ENCODE results near the gene YIF1A. TPM values are rescaled to one million over a fixed set of nuclear protein-coding genes. Genes with fewer than 3 reads are reported as not detected.

YIF1A gene
- total and polyA plus RNA-seq, 7 experiments from 2014 or later = 25.0 to 66.2 (median 34.1) TPM

GRCh38 chr11:66293777-66294625 is 5.1 kb upstream of the YIF1A start:
- peak overlapping the region in 1 of 9 donors; percentile 70 for H3K27ac Mint-ChIP-seq
- DNase-seq = no peak
- ChIA-PET POLR2A (no interaction called here), CTCF (no interaction called here)
- peaks cover 9% of the 10 kb centered on the region in 2 donors for H3K4me1 ChIP-seq (ENCODE audit: control insufficient read depth in 2 of 2, insufficient read depth in 2 of 2, low read length in 2 of 2)
- H3K4me3 Mint-ChIP-seq = peak overlapping the region in 3 of 10 donors; percentile 16 to 89 (median 54)
- peaks cover 0 to 4% (median 0%) of the 10 kb centered on the region in 5 donors for H3K36me3 Mint-ChIP-seq
- H3K27ac ChIP-seq (ENCODE audit: low read depth, low read length) = no peak overlapping the region
- no peak overlapping the region for H3K4me3 ChIP-seq (ENCODE audit: low read length)
- intact Hi-C loops (cut with micrococcal nuclease) = no loop called here
- no peaks in the 10 kb centered on the region for H3K36me3 ChIP-seq (ENCODE audit: control insufficient read depth in 2 of 3, insufficient read depth in 3 of 3, low read length in 3 of 3)
- peaks cover 0 to 7% of the 10 kb centered on the region in 2 donors for H3K27me3 ChIP-seq (ENCODE audit: control insufficient read depth in 2 of 2, insufficient read depth in 2 of 2, low read length in 2 of 2)
- H3K4me1 Mint-ChIP-seq = peaks cover 11 to 28% (median 26%) of the 10 kb centered on the region in 7 donors
- no peaks in the 10 kb centered on the region for H3K9me3 ChIP-seq (ENCODE audit: control insufficient read depth in 2 of 3, low read length in 3 of 3)
- peaks cover 0 to 1% (median 0%) of the 10 kb centered on the region in 11 donors for H3K9me3 Mint-ChIP-seq
- ATAC-seq = no peak
- peaks cover 13 to 39% (median 13%) of the 10 kb centered on the region in 5 donors for H3K27me3 Mint-ChIP-seq

GRCh38 chr11:66293352-66293751 is 4.4 kb upstream of the YIF1A start:
- Histone ChIP-seq H3K27ac (ENCODE audit: low read depth, low read length) (no peak overlapping the region), H3K4me1 (ENCODE audit: control insufficient read depth in 2 of 2, insufficient read depth in 2 of 2, low read length in 2 of 2) (peaks cover 11% of the 10 kb centered on the region in 2 donors), H3K36me3 (ENCODE audit: control insufficient read depth in 2 of 3, insufficient read depth in 3 of 3, low read length in 3 of 3) (no peaks in the 10 kb centered on the region), H3K9me3 (ENCODE audit: control insufficient read depth in 2 of 3, low read length in 3 of 3) (no peaks in the 10 kb centered on the region), H3K4me3 (ENCODE audit: low read length) (no peak overlapping the region), H3K27me3 (ENCODE audit: control insufficient read depth in 2 of 2, insufficient read depth in 2 of 2, low read length in 2 of 2) (peaks cover 0 to 7% of the 10 kb centered on the region in 2 donors)
- Mint-ChIP-seq H3K27me3 (peaks cover 13 to 39% (median 13%) of the 10 kb centered on the region in 5 donors), H3K9me3 (peaks cover 0 to 1% (median 0%) of the 10 kb centered on the region in 11 donors), H3K27ac (no peak overlapping the region), H3K36me3 (peaks cover 0 to 4% (median 0%) of the 10 kb centered on the region in 5 donors), H3K4me3 (peak overlapping the region in 4 of 10 donors; percentile 16 to 89 (median 38)), H3K4me1 (peaks cover 11 to 31% (median 27%) of the 10 kb centered on the region in 7 donors)
- POLR2A ChIA-PET = no interaction called here
- intact Hi-C loops (cut with micrococcal nuclease) = no loop called here
- CTCF ChIA-PET = no interaction called here
- ATAC-seq = no peak
- no peak for DNase-seq

- POLR2A ChIA-PET = no interaction called here
- Mint-ChIP-seq H3K4me1 (peaks cover 14 to 34% (median 29%) of the 10 kb centered on the region in 7 donors), H3K4me3 (peak overlapping the region; percentile 7 to 89 (median 54)), H3K36me3 (peaks cover 0 to 4% (median 0%) of the 10 kb centered on the region in 5 donors), H3K27me3 (peaks cover 13 to 39% (median 13%) of the 10 kb centered on the region in 5 donors), H3K27ac (peak overlapping the region in 4 of 9 donors; percentile 6 to 77 (median 19)), H3K9me3 (peaks cover 0 to 1% (median 0%) of the 10 kb centered on the region in 11 donors)
- DNase-seq (no peak), ATAC-seq (no peak)
- CTCF ChIA-PET = no interaction called here
- H3K27ac ChIP-seq (ENCODE audit: low read depth, low read length) = no peak overlapping the region
- H3K36me3 ChIP-seq (ENCODE audit: control insufficient read depth in 2 of 3, insufficient read depth in 3 of 3, low read length in 3 of 3) = no peaks in the 10 kb centered on the region
- H3K4me1 ChIP-seq (ENCODE audit: control insufficient read depth in 2 of 2, insufficient read depth in 2 of 2, low read length in 2 of 2) = peaks cover 17% of the 10 kb centered on the region in 2 donors
- no peak overlapping the region for H3K4me3 ChIP-seq (ENCODE audit: low read length)
- peaks cover 0 to 7% of the 10 kb centered on the region in 2 donors for H3K27me3 ChIP-seq (ENCODE audit: control insufficient read depth in 2 of 2, insufficient read depth in 2 of 2, low read length in 2 of 2)
- no peaks in the 10 kb centered on the region for H3K9me3 ChIP-seq (ENCODE audit: control insufficient read depth in 2 of 3, low read length in 3 of 3)
- intact Hi-C loops (cut with micrococcal nuclease) = no loop called here
Observed at GRCh38 chr11:66292543-66293332, 3.8 kb upstream of the YIF1A start.

GRCh38 chr11:66291706-66292542 is 3.0 kb upstream of the YIF1A start, which contains the start of gene TMEM151A:
Gene TMEM151A, plus strand, starts transcription at chr11:66291894. Its CDS starts 120 bp downstream, at chr11:66292014.
- H3K27me3 ChIP-seq (ENCODE audit: control insufficient read depth in 2 of 2, insufficient read depth in 2 of 2, low read length in 2 of 2) = peaks cover 0 to 7% of the 10 kb centered on the region in 2 donors
- H3K9me3 ChIP-seq (ENCODE audit: control insufficient read depth in 2 of 3, low read length in 3 of 3) = no peaks in the 10 kb centered on the region
- peaks cover 0 to 4% (median 0%) of the 10 kb centered on the region in 5 donors for H3K36me3 Mint-ChIP-seq
- peaks cover 18 to 19% of the 10 kb centered on the region in 2 donors for H3K4me1 ChIP-seq (ENCODE audit: control insufficient read depth in 2 of 2, insufficient read depth in 2 of 2, low read length in 2 of 2)
- peaks cover 13 to 39% (median 13%) of the 10 kb centered on the region in 5 donors for H3K27me3 Mint-ChIP-seq
- H3K27ac Mint-ChIP-seq = peak within 1 kb of the TSS in 7 of 9 donors; percentile 3 to 80 (median 42)
- ChIA-PET CTCF (interaction anchor here (1.0 kb wide), 1 partner anchor 677 kb away, joined by 3 read pairs; no protein-coding TSS in a partner anchor), POLR2A (interaction anchor here (0.6 to 1.3 kb wide), 3 partner anchors 9 to 916 kb away, joined by 3 to 5 read pairs (median 3); partner anchors contain the start of gene RIN1)
- DNase-seq = peak in 2 of 9 donors; percentile 31 to 57
- H3K9me3 Mint-ChIP-seq = peaks cover 0 to 1% (median 0%) of the 10 kb centered on the region in 11 donors
- ATAC-seq = no peak
- no peaks in the 10 kb centered on the region for H3K36me3 ChIP-seq (ENCODE audit: control insufficient read depth in 2 of 3, insufficient read depth in 3 of 3, low read length in 3 of 3)
- H3K27ac ChIP-seq (ENCODE audit: low read depth, low read length) = no peak within 1 kb of the TSS
- H3K4me3 ChIP-seq (ENCODE audit: low read length) = no peak within 1 kb of the TSS
- peaks cover 14 to 41% (median 33%) of the 10 kb centered on the region in 7 donors for H3K4me1 Mint-ChIP-seq
- H3K4me3 Mint-ChIP-seq = peak within 1 kb of the TSS; percentile 58 to 94 (median 89)
- intact Hi-C loops (cut with micrococcal nuclease) = no loop called here

- H3K27me3 Mint-ChIP-seq = peaks cover 13 to 38% (median 13%) of the 10 kb centered on the region in 5 donors
- Histone ChIP-seq H3K36me3 (ENCODE audit: control insufficient read depth in 2 of 3, insufficient read depth in 3 of 3, low read length in 3 of 3) (no peaks in the 10 kb centered on the region), H3K4me1 (ENCODE audit: control insufficient read depth in 2 of 2, insufficient read depth in 2 of 2, low read length in 2 of 2) (peaks cover 18 to 19% of the 10 kb centered on the region in 2 donors), H3K27ac (ENCODE audit: low read depth, low read length) (no peak overlapping the region), H3K9me3 (ENCODE audit: control insufficient read depth in 2 of 3, low read length in 3 of 3) (no peaks in the 10 kb centered on the region), H3K27me3 (ENCODE audit: control insufficient read depth in 2 of 2, insufficient read depth in 2 of 2, low read length in 2 of 2) (peaks cover 0 to 7% of the 10 kb centered on the region in 2 donors), H3K4me3 (ENCODE audit: low read length) (no peak overlapping the region)
- peak overlapping the region in 7 of 10 donors; percentile 21 to 94 (median 89) for H3K4me3 Mint-ChIP-seq
- peaks cover 0 to 1% (median 0%) of the 10 kb centered on the region in 11 donors for H3K9me3 Mint-ChIP-seq
- CTCF ChIA-PET = interaction anchor here (0.6 to 1.0 kb wide), 3 partner anchors 95 to 676 kb away, joined by 3 to 6 read pairs (median 4); no protein-coding TSS in a partner anchor
- POLR2A ChIA-PET = interaction anchor here (0.6 to 2.4 kb wide), 6 partner anchors 8 to 915 kb away, joined by 3 to 15 read pairs (median 3); partner anchors contain the start of gene RIN1
- peaks cover 0 to 4% (median 0%) of the 10 kb centered on the region in 5 donors for H3K36me3 Mint-ChIP-seq
- ATAC-seq (no peak), DNase-seq (no peak)
- intact Hi-C loops (cut with micrococcal nuclease) = no loop called here
- peaks cover 14 to 46% (median 37%) of the 10 kb centered on the region in 7 donors for H3K4me1 Mint-ChIP-seq
- peak overlapping the region in 2 of 9 donors; percentile 32 to 80 for H3K27ac Mint-ChIP-seq
Observed at GRCh38 chr11:66291303-66291705, 2.4 kb upstream of the YIF1A start.

Data from naive thymus-derived CD4-positive, alpha-beta T cell (primary cell).